Type B pancreatic cell (in vitro differentiated cells): Measurements from ENCODE around the gene DCAF4. TPM values are rescaled to one million over a fixed set of nuclear protein-coding genes. Genes with fewer than 3 reads are reported as not detected.
A peak's percentile ranks its signal among the peaks of the same experiment; 100 is the strongest.

Experiments
- DNase-seq: peaks from one replicate; pipeline ENCODE4 v3.0.0; 2021; ENCODE audit warnings: mixed read lengths; ENCODE audit not compliant: unreplicated experiment; ENCODE audit errors: extremely low spot score
- H3K27ac Mint-ChIP-seq: 2 replicates; pipeline ENCODE4 v1.8.0; 2021; ENCODE audit warnings: mild to moderate bottlenecking, mixed read lengths
- H3K27me3 Mint-ChIP-seq: 2 replicates; pipeline ENCODE4 v1.8.0; 2021; ENCODE audit warnings: mixed read lengths
- H3K36me3 Mint-ChIP-seq: 2 replicates; pipeline ENCODE4 v1.8.0; 2021; ENCODE audit warnings: mixed read lengths
- H3K4me1 Mint-ChIP-seq: one replicate; pipeline ENCODE4 v1.8.0; 2021; ENCODE audit warnings: mixed read lengths; ENCODE audit not compliant: unreplicated experiment
- H3K4me3 Mint-ChIP-seq: 2 replicates; pipeline ENCODE4 v1.8.0; 2021; ENCODE audit warnings: mild to moderate bottlenecking, mixed read lengths
- H3K9me3 Mint-ChIP-seq: 2 replicates; pipeline ENCODE4 v1.8.0; 2021; ENCODE audit warnings: mixed read lengths
- CTCF ChIP-seq: fragments of 200-600 bp; sonication (generic); conservative IDR thresholded peaks from 2 replicates; pipeline ENCODE4 v1.5.0; 2021; ENCODE audit warnings: antibody characterized with exemption, mild to moderate bottlenecking
- total RNA-seq: library from RNA; stranded (reverse); gene quantifications from 2 replicates; pipeline ENCODE4 v1.2.1, GENCODE V29; 2021; ENCODE audit warnings: low replicate concordance

Gene DCAF4
- total RNA-seq, 1 donor from 2014 or later = 17.9 TPM

DNA sequence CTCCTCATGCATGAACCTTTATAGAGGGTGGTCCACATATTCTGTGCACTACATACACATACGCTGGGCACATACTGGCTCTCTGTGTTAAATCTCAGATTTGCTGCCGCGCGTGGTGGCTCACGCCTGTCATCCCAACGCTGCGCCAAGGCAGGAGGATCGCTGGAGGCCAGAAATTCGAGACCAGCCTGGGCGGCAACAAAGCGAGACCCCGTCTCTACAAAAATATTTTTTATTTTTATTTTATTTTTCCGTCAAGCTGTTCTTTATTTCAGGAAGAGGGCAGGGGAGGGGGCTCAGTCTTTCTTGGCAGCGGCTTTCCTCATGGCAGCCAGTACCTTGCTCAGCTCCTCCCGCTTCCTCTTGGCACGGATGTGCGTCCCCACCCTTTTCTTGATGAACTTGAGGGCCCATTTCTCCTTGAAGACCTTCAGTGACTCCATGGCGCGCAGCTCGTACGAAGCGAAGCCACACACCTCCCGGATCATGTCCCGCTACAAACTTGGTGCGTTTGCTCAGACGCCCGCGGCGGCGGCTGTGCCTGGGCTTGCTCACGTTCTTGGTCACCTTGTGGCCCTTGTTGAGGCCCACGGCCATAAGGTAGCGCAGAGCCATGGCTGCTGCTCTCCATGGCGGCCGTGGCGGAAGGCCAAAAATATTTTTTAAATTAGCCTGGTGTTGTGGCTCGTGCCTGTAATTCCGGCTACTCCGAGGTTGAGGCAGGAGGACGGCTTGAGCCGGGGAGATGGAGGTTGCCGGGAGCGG, 3.2 kb downstream of the DCAF4 start:
- peaks cover 5% of the 10 kb centered on the region for H3K27me3 Mint-ChIP-seq
- TF ChIP-seq CTCF = no peak
- H3K9me3 Mint-ChIP-seq = no peaks in the 10 kb centered on the region
- no peak for DNase-seq
- H3K4me3 Mint-ChIP-seq = peak overlapping the region; percentile 11
- H3K36me3 Mint-ChIP-seq = no peaks in the 10 kb centered on the region
- peaks cover 10% of the 10 kb centered on the region for H3K4me1 Mint-ChIP-seq
- H3K27ac Mint-ChIP-seq = no peak overlapping the region

DNA sequence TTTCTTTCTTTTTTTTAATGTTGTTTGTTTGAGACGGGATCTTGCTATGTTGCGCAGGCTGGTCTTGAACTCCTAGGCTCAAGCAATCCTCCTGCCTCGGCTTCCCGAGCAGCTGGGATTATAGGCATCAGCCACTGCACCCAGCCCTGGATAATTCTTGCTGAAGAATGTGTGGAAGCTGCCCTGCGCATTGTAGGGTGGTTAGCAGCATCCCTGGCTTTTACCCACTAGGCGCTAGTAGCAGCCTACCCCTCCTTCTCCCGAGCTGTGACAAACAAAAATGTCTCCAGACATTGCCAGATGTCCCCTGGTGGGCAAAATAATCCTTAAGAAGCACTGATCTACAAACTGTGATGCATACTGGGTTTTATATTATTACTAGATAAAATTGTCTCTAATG, 6.6 kb downstream of the DCAF4 start:
- Mint-ChIP-seq H3K4me3 (no peak overlapping the region), H3K9me3 (no peaks in the 10 kb centered on the region), H3K36me3 (peaks cover 4% of the 10 kb centered on the region), H3K27me3 (no peaks in the 10 kb centered on the region), H3K27ac (no peak overlapping the region), H3K4me1 (no peaks in the 10 kb centered on the region)
- no peak for TF ChIP-seq CTCF
- no peak for DNase-seq

DNA sequence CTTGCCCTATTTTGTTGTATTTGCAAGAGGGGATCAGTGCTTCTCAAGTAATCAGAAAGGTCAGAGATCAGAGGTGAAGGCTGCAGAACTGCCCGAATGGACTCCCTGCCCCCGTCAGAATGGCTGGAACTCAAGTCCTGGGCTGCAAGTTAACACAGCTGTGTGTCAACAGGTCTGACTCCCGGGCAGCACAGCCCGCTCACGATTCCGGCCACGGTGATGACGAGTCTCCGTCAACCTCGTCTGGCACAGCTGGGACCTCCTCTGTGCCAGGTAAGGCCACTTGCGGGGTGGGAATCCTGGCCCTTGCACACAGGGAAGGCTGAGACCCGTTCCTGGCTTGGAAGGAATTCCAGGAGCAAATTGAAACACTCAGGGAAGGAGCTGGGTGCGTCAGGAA, 13.4 kb downstream of the DCAF4 start:
- H3K36me3 Mint-ChIP-seq = peaks cover 15% of the 10 kb centered on the region
- no peak for TF ChIP-seq CTCF
- no peak overlapping the region for H3K27ac Mint-ChIP-seq
- no peak for DNase-seq
- H3K4me1 Mint-ChIP-seq = no peaks in the 10 kb centered on the region
- no peak overlapping the region for H3K4me3 Mint-ChIP-seq
- no peaks in the 10 kb centered on the region for H3K27me3 Mint-ChIP-seq
- no peaks in the 10 kb centered on the region for H3K9me3 Mint-ChIP-seq

DNA sequence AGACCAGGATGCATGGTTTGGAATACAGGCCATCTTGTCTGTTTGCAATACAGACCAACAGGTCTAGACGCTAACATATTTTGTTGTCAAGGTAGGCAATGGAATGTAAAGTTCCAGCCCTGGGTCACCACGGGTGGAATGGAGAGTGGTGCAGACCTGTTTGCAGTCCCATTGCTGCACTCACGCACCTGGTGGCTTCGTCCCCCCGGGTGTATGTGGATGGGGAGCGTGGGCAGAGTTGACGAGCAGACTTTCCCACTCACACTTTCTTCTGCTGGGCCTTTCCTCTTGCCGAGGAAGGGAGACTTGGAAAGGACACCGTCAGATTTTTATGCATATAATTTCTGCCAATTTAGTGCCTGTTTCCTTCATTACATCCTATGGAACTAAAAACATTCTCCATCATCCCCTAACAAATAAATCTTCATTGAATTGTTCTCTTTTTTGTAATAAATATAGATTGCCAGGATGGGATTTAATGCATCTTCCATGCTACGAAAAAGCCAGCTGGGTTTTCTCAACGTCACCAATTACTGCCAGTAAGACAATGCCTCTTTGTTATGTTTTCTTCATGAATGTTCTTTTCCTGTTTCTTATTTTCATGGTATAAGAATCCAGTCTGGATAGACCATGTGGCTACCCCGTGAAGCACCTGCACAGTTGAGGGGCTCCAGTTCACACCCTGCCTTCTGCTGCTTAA, 15.2 kb downstream of the DCAF4 start:
- no peak for TF ChIP-seq CTCF
- Mint-ChIP-seq H3K36me3 (peaks cover 15% of the 10 kb centered on the region), H3K27ac (no peak overlapping the region), H3K27me3 (no peaks in the 10 kb centered on the region), H3K4me1 (no peaks in the 10 kb centered on the region), H3K9me3 (no peaks in the 10 kb centered on the region), H3K4me3 (no peak overlapping the region)
- DNase-seq = no peak

GRCh38 chr14:72942934-72943333, 16.7 kb downstream of the DCAF4 start:
- H3K36me3 Mint-ChIP-seq = peaks cover 11% of the 10 kb centered on the region
- H3K9me3 Mint-ChIP-seq = no peaks in the 10 kb centered on the region
- H3K27me3 Mint-ChIP-seq = no peaks in the 10 kb centered on the region
- TF ChIP-seq CTCF = no peak
- no peaks in the 10 kb centered on the region for H3K4me1 Mint-ChIP-seq
- H3K27ac Mint-ChIP-seq = no peak overlapping the region
- no peak for DNase-seq
- H3K4me3 Mint-ChIP-seq = no peak overlapping the region
